HEK293 (cell line): ENCODE results near the gene LY6G5C.
A peak's percentile ranks its signal among the peaks of the same experiment; 100 is the strongest.

Experiments
- BCL11A ChIP-seq: fragments of 450-650 bp; formaldehyde crosslinking; IDR thresholded peaks from 2 replicates; pipeline ENCODE4 v1.5.1; 2016; ENCODE audit warnings: low read depth, missing biosample characterization, missing genetic modification characterization
- ELK4 ChIP-seq: IDR thresholded peaks from 2 replicates; pipeline ENCODE4 v1.6.1; 2011; ENCODE audit warnings: mild to moderate bottlenecking, low read depth, low read length, borderline replicate concordance
- GLI2 ChIP-seq: fragments of 450-650 bp; formaldehyde crosslinking; IDR thresholded peaks from 2 replicates; pipeline ENCODE4; 2017; ENCODE audit warnings: missing biosample characterization, missing genetic modification characterization, low read depth, borderline replicate concordance
- GLIS1 ChIP-seq: fragments of 450-650 bp; formaldehyde crosslinking; IDR thresholded peaks from 2 replicates; pipeline ENCODE4 v1.5.1; 2016; ENCODE audit warnings: missing biosample characterization, missing genetic modification characterization
- HOXC10 ChIP-seq: sonication (generic); formaldehyde crosslinking; IDR thresholded peaks from 2 replicates; pipeline ENCODE4 v1.8.1; 2023; ENCODE audit warnings: mild to moderate bottlenecking, missing genetic modification reagents
- PRDM1 ChIP-seq: fragments of 450-650 bp; formaldehyde crosslinking; IDR thresholded peaks from 2 replicates; pipeline ENCODE4; 2016; ENCODE audit warnings: missing biosample characterization, missing genetic modification characterization
- REPIN1 ChIP-seq: fragments of 450-650 bp; formaldehyde crosslinking; IDR thresholded peaks from 2 replicates; pipeline ENCODE4 v1.5.1; 2017; ENCODE audit warnings: missing biosample characterization, missing genetic modification characterization, low read depth
- REST ChIP-seq: fragments of 450-650 bp; formaldehyde crosslinking; IDR thresholded peaks from 2 replicates; pipeline ENCODE4 v1.5.1; 2016; ENCODE audit warnings: missing biosample characterization, missing genetic modification characterization
- ZBTB20 ChIP-seq: fragments of 450-650 bp; formaldehyde crosslinking; IDR thresholded peaks from 2 replicates; pipeline ENCODE4 v1.5.1; 2016; ENCODE audit warnings: missing biosample characterization, missing genetic modification characterization
- ZFP69B ChIP-seq: fragments of 450-650 bp; formaldehyde crosslinking; IDR thresholded peaks from 2 replicates; pipeline ENCODE4 v1.5.1; 2016; ENCODE audit warnings: missing biosample characterization, missing genetic modification characterization
- ZNF114 ChIP-seq: fragments of 450-650 bp; formaldehyde crosslinking; IDR thresholded peaks from 2 replicates; pipeline ENCODE4 v1.5.0; 2017; ENCODE audit warnings: missing biosample characterization, missing genetic modification characterization
- ZNF138 ChIP-seq: fragments of 450-650 bp; formaldehyde crosslinking; IDR thresholded peaks from 2 replicates; pipeline ENCODE4 v1.5.1; 2016; ENCODE audit warnings: missing biosample characterization, missing genetic modification characterization, borderline replicate concordance
- ZNF148 ChIP-seq: fragments of 450-650 bp; formaldehyde crosslinking; IDR thresholded peaks from 2 replicates; pipeline ENCODE4 v1.5.0; 2017; ENCODE audit warnings: missing biosample characterization, missing genetic modification characterization, borderline replicate concordance
- ZNF157 ChIP-seq: fragments of 450-650 bp; formaldehyde crosslinking; IDR thresholded peaks from 2 replicates; pipeline ENCODE4 v1.5.1; 2016; ENCODE audit warnings: missing biosample characterization, missing genetic modification characterization
- ZNF184 ChIP-seq: fragments of 450-650 bp; IDR thresholded peaks from 2 replicates; pipeline ENCODE4 v1.5.1; 2018; ENCODE audit warnings: missing biosample characterization, mild to moderate bottlenecking, missing genetic modification characterization
- ZNF302 ChIP-seq: fragments of 450-650 bp; formaldehyde crosslinking; IDR thresholded peaks from 2 replicates; pipeline ENCODE4 v1.5.1; 2016; ENCODE audit warnings: missing biosample characterization, missing genetic modification characterization, low read depth
- ZNF341 ChIP-seq: fragments of 450-650 bp; formaldehyde crosslinking; IDR thresholded peaks from 2 replicates; pipeline ENCODE4; 2016; ENCODE audit warnings: low read depth, missing biosample characterization, missing genetic modification characterization
- ZNF37A ChIP-seq: fragments of 450-650 bp; IDR thresholded peaks from 2 replicates; pipeline ENCODE4 v1.5.1; 2018; ENCODE audit warnings: missing biosample characterization, missing genetic modification characterization
- ZNF398 ChIP-seq: fragments of 450-650 bp; formaldehyde crosslinking; IDR thresholded peaks from 2 replicates; pipeline ENCODE4 v1.5.1; 2017; ENCODE audit warnings: missing biosample characterization, missing genetic modification characterization
- ZNF513 ChIP-seq: fragments of 450-650 bp; IDR thresholded peaks from 2 replicates; pipeline ENCODE4 v1.5.1; 2018; ENCODE audit warnings: missing biosample characterization, missing genetic modification characterization
- ZNF558 ChIP-seq: fragments of 450-650 bp; formaldehyde crosslinking; IDR thresholded peaks from 2 replicates; pipeline ENCODE4 v1.5.1; 2016; ENCODE audit warnings: missing biosample characterization, missing genetic modification characterization
- ZNF580 ChIP-seq: fragments of 450-650 bp; formaldehyde crosslinking; IDR thresholded peaks from 2 replicates; pipeline ENCODE4 v1.5.1; 2016; ENCODE audit warnings: missing biosample characterization, missing genetic modification characterization
- ZNF585B ChIP-seq: fragments of 450-650 bp; formaldehyde crosslinking; IDR thresholded peaks from 2 replicates; pipeline ENCODE4 v1.5.1; 2016; ENCODE audit warnings: missing biosample characterization, missing genetic modification characterization
- ZNF621 ChIP-seq: fragments of 450-650 bp; formaldehyde crosslinking; IDR thresholded peaks from 2 replicates; pipeline ENCODE4 v1.5.1; 2017; ENCODE audit warnings: missing biosample characterization, missing genetic modification characterization
- ZNF623 ChIP-seq: fragments of 450-650 bp; formaldehyde crosslinking; IDR thresholded peaks from 2 replicates; pipeline ENCODE4 v1.5.1; 2016; ENCODE audit warnings: missing biosample characterization, missing genetic modification characterization
- ZNF639 ChIP-seq: fragments of 450-650 bp; formaldehyde crosslinking; IDR thresholded peaks from 2 replicates; pipeline ENCODE4 v1.5.1; 2016; ENCODE audit warnings: missing biosample characterization, missing genetic modification characterization
- ZNF707 ChIP-seq: fragments of 450-650 bp; formaldehyde crosslinking; IDR thresholded peaks from 2 replicates; pipeline ENCODE4 v1.5.1; 2016; ENCODE audit warnings: missing biosample characterization, missing genetic modification characterization
- ZNF777 ChIP-seq: fragments of 450-650 bp; formaldehyde crosslinking; IDR thresholded peaks from 2 replicates; pipeline ENCODE4 v1.5.1; 2017; ENCODE audit warnings: missing biosample characterization, missing genetic modification characterization, borderline replicate concordance
- ZNF791 ChIP-seq: fragments of 450-650 bp; formaldehyde crosslinking; IDR thresholded peaks from 2 replicates; pipeline ENCODE4 v1.5.1; 2016; ENCODE audit warnings: missing biosample characterization, missing genetic modification characterization

Gene LY6G5C

GRCh38 chr6:31713991-31714684, 33.3 kb upstream of the LY6G5C start (continued):
- TF ChIP-seq ZNF621 (tag by site-specific recombination) = no peak
- TF ChIP-seq ZNF513 (tag by site-specific recombination) = no peak
- TF ChIP-seq ZBTB20 (tag by site-specific recombination) = peak; percentile 26; the same call in 1 of the 2 replicates
- no peak for TF ChIP-seq ZNF580 (tag by site-specific recombination)
- TF ChIP-seq ZNF777 (tag by site-specific recombination) = no peak
- TF ChIP-seq ZNF558 (tag by site-specific recombination) = no peak
- TF ChIP-seq REST (tag by site-specific recombination) = no peak
- no peak for TF ChIP-seq ZNF707 (tag by site-specific recombination)
- TF ChIP-seq BCL11A (tag by site-specific recombination) = no peak
- no peak for TF ChIP-seq ZNF114 (tag by site-specific recombination)
- peak; percentile 73 for TF ChIP-seq ZNF341 (tag by site-specific recombination)
- no peak for TF ChIP-seq ZNF138 (tag by site-specific recombination)
- TF ChIP-seq REPIN1 (tag by site-specific recombination) = no peak
- TF ChIP-seq ZNF639 (tag by site-specific recombination) = no peak
- peak; percentile 91 for TF ChIP-seq GLIS1
- no peak for TF ChIP-seq ZNF302 (tag by site-specific recombination)
- no peak for TF ChIP-seq ZNF157 (tag by site-specific recombination)
- TF ChIP-seq GLI2 (tag by site-specific recombination) = no peak
- no peak for TF ChIP-seq ELK4
- no peak for TF ChIP-seq HOXC10 (CRISPR knock-in tag)
- TF ChIP-seq PRDM1 = peak; percentile 89
- peak; percentile 98 for TF ChIP-seq ZNF398 (tag by site-specific recombination)
- no peak for TF ChIP-seq ZNF791 (tag by site-specific recombination)
- TF ChIP-seq ZNF623 (tag by site-specific recombination) = no peak
- TF ChIP-seq ZNF37A (tag by site-specific recombination) = no peak
- peak; percentile 50; the same call in 1 of the 2 replicates for TF ChIP-seq ZFP69B (tag by site-specific recombination)
- TF ChIP-seq ZNF148 (tag by site-specific recombination) = no peak
- no peak for TF ChIP-seq ZNF585B (tag by site-specific recombination)
- TF ChIP-seq ZNF184 = no peak
